Sigmoid colon (tissue), 3 donors: Measurements from ENCODE around the gene CTNNA2.

Source experiments
- CTCF ChIP-seq, 4 experiments: fragments of 450-650 bp in 3 of 4; fragments of 200-600 bp in 1 of 4; IDR thresholded peaks; one replicate each; pipeline ENCODE4 v1.5.1; 2016 to 2019; ENCODE audit warnings: antibody characterized with exemption in 4 of 4, mild to moderate bottlenecking in 3 of 4, moderate library complexity in 2 of 4
- POLR2A ChIP-seq, 2 donors: fragments of 450-650 bp; IDR thresholded peaks; one replicate each; pipeline ENCODE4 v1.6.1; 2016; ENCODE audit warnings: antibody characterized with exemption in 2 of 2, mild to moderate bottlenecking in 2 of 2, moderate library complexity in 2 of 2

DNA sequence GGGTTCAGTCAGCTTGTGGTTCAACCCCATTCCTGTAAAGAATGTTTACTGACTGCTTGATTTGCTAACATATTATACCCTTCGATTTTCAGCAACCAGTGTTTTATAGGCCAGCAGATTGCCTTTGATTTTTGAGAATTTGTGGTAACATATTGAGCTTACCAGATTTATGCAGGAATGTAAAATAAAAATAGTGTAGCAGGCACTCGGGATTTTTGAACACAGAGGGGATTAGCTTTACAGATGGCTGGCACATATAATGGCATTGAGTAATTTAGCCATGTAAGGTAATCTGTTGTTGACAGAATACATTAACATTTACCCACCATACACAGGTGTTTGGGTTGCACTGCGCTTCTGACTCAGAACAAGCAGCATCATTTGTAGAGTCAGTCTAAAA lies 437.7 kb downstream of the CTNNA2 start:
- TF ChIP-seq CTCF (IDR thresholded peaks at IDR 0.05) (no peak), POLR2A (IDR thresholded peaks at IDR 0.05) (no peak)
